ENCODE data around the gene R3HDM4.
"Not testable (repeated sequence)": the region's sequence is repeated elsewhere in the genome, so short reads cannot be mapped to it uniquely, and the experiment has no call there.

R3HDM4 gene

DNA sequence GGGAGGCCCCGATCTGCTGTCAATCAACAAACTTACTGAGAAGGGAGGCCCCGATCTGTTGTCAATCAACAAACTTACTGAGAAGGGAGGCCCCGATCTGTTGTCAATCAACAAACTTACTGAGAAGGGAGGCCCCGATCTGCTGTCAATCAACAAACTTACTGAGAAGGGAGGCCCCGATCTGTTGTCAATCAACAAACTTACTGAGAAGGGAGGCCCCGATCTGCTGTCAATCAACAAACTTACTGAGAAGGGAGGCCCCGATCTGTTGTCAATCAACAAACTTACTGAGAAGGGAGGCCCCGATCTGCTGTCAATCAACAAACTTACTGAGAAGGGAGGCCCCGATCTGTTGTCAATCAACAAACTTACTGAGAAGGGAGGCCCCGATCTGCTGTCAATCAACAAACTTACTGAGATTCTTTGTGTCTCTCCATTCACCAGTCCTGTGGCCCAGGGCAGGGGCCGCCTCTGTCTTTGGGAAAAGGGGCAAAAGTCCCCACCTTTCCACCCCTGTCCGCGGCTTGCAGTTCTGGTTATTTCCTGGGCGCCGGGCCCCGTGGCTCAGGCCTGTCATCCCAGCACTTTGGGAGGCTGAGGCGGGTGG, 59.3 kb downstream of the R3HDM4 start:
- not testable (repeated sequence) for DNase-seq

DNA sequence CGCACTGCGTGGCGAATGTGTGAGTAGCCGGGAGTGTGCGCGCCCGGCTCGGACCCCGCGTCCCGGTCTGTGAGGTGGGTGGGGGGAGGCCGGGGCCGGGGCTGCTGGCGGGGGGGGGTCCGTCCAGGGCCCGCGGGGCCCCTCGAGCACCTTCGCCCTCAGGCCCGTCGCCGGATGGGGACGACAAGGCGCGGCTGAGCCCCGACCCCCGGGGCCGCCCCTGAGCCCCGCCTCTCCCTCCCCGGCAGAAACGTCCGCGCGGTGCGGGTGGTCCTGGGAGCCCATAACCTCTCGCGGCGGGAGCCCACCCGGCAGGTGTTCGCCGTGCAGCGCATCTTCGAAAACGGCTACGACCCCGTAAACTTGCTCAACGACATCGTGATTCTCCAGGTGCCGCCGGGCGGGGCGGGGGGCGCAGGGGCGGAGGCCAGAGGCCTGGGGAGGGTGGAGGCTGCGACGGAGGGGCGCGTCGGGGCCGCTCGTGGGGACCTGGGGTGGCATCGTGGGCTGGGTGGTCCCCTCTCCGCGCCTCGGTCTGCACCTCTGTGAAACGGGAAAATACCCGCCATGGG, 59.9 kb downstream of the R3HDM4 start:
- DNase-seq, result no peak

DNA sequence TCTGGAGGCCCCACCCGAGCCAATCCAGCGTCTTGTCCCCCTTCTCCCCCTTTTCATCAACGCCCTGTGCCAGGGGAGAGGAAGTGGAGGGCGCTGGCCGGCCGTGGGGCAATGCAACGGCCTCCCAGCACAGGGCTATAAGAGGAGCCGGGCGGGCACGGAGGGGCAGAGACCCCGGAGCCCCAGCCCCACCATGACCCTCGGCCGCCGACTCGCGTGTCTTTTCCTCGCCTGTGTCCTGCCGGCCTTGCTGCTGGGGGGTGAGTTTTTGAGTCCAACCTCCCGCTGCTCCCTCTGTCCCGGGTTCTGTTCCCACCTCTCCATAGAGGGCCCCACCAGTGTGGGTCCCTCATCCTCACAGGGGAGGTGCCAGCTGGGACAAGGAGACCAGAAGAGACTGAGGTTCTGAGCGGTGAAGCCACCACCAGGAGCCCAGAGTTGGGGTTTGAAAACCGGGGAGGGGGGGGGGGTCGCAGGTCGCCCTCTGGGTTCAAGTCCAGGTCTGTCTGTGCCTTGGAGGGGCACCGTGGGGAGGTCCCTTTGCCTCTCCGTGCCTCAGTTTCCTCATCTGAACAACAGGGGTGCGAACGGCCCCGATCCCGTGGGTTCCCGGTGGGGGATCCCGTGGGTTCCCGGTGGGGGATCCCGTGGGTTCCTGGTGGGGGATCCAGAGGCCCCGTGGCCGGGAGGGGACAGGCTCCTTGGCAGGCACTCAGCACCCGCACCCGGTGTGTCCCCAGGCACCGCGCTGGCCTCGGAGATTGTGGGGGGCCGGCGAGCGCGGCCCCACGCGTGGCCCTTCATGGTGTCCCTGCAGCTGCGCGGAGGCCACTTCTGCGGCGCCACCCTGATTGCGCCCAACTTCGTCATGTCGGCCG, 60.6 kb downstream of the R3HDM4 start, which contains the start of gene ELANE:
Gene ELANE, plus strand, starts transcription at position 168 of the 878 bp plus-strand sequence. Its CDS starts 26 bp downstream, at position 194.
- DNase-seq, result no peak

DNA sequence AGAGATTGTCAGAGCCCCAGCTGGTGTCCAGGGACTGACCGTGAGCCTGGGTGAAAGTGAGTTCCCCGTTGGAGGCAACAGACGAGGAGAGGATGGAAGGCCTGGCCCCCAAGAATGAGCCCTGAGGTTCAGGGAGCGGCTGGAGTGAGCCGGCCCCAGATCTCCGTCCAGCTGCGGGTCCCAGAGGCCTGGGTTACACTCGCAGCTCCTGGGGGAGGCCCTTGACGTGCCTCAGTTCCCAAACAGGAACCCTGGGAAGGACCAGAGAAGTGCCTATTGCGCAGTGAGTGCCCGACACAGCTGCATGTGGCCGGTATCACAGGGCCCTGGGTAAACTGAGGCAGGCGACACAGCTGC, 62.1 kb downstream of the R3HDM4 start:
- no peak for DNase-seq

DNA sequence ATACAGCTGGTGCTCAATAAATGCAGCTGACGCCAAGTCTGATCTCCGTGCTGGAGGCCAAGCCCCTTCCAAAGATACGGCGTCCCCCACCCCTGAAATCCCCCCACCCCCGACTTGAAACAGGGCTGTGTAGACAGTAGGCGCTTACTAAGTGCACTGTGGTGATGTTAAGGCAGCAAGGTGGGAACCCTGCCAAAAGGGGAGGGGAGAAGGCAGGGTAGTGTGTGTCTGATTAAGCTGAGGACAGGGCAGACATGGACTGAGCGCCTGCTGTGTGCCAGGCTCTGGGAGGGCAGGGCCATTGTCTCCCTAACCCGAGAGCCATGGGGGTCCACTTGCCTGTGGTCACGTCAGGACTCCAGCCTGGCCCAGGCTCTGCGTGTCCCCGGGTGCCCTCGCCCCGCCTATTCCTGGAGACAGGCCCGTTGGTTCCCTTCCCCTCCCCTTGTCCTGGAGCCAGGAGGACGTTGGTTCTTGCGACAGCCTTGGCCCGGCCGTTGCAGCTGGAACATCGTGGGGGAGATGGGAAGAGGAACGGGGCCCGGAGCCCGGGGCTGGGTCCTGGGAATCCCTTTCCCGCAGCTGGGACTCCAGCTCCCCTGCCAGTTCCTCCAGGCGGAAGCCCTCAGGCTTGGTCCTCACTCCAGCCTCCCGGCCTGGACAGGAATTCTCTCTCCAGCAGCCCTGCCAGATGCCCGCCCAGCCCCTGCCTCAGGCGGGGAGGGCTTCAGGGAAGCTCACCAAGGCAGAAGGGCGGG, 62.6 kb downstream of the R3HDM4 start:
- no peak for DNase-seq

DNA sequence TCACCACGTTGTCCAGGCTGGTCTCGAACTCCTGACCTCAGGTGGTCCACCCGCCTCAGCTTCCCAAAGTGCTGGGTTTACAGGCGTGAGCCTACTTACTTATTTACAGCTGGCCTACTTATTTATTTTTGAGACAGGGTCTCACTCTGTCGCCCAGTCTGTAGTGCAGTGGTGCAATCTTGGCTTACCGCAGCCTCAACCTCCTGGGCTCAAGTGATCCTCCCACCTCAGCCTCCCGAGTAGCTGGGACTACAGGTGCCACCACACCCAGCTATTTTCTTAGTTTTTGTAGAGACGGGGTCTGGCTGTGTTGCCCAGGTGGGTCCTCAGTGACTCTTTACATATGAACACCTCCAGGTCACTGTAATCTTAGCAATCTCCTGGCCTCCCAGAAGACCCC, 63.8 kb downstream of the R3HDM4 start:
- not testable (repeated sequence) for DNase-seq

DNA sequence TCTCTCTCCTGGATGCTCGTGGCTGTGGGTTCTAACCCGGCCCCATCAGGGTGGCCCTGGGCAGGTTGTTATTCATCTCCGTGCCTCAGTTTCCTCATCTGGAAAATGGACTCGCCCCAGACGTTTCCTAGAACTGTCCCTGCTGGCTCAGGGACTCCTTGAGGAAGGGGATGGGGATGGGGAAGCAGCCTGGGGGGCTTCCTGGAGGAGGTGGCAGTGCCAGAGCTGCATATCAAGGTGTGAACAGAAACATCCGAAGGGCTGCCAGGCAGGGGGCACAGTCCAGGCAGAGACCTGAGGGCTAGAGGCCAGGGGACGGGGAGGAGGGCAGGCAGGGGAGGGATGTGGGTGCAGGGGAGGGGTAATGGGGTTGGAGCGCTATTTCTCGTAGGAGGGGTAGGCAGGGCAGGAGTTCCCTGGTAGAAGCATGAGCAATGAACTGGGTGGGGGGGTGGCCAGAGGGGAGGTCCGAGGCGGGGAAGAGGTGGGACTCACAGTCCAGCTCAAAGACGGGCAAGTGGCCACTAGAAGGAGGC, 64.6 kb downstream of the R3HDM4 start:
- DNase-seq, result no peak
